Spleen (tissue), 11 donors: Measurements from ENCODE around the gene SOX9. TPM values are rescaled to one million over a fixed set of nuclear protein-coding genes. Genes with fewer than 3 reads are reported as not detected.
"Not testable (repeated sequence)": the region's sequence is repeated elsewhere in the genome, so short reads cannot be mapped to it uniquely, and the experiment has no call there.

Experiments used
- DNase-seq: peaks from one replicate; pipeline ENCODE4 v3.0.0-alpha.2; 2020
- H3K27ac ChIP-seq, 8 donors: fragments of 200-600 bp; sonication (generic) in 7 of 8; 1 replicate in 4 of 8; 2 replicates in 4 of 8; pipeline versions ENCODE4 v1.5.0 to v1.8.0; 2016 to 2021; ENCODE audit warnings: inconsistent platforms in 4 of 8, mild to moderate bottlenecking in 4 of 8, moderate library complexity in 1 of 8
- H3K27me3 ChIP-seq, 7 donors: fragments of 200-600 bp; sonication (generic) in 6 of 7; replicated peaks in 1 of 7; 1 replicate in 4 of 7; 2 replicates in 3 of 7; pipeline versions ENCODE4 v1.5.0 to v1.8.0; 2016 to 2021; ENCODE audit warnings: inconsistent platforms in 3 of 7, mild to moderate bottlenecking in 1 of 7
- H3K36me3 ChIP-seq, 6 donors: fragments of 200-600 bp; sonication (generic) in 5 of 6; 1 replicate in 4 of 6; 2 replicates in 2 of 6; pipeline versions ENCODE4 v1.5.0 to v1.8.0; 2016 to 2021; ENCODE audit warnings: inconsistent platforms in 2 of 6
- H3K4me1 ChIP-seq, 6 donors: fragments of 200-600 bp; sonication (generic) in 5 of 6; 1 replicate in 3 of 6; 2 replicates in 3 of 6; pipeline versions ENCODE4 v1.5.0 to v1.8.0; 2016 to 2021; ENCODE audit warnings: inconsistent platforms in 3 of 6
- H3K4me3 ChIP-seq, 8 donors: fragments of 200-600 bp; sonication (generic) in 7 of 8; 1 replicate in 4 of 8; 2 replicates in 4 of 8; pipeline versions ENCODE4 v1.5.0 to v1.8.0; 2016 to 2021; ENCODE audit warnings: inconsistent platforms in 4 of 8, mild to moderate bottlenecking in 4 of 8, moderate library complexity in 2 of 8
- H3K9me3 ChIP-seq, 8 donors: fragments of 200-600 bp; sonication (generic) in 7 of 8; 1 replicate in 4 of 8; 2 replicates in 4 of 8; pipeline versions ENCODE4 v1.5.0 to v1.8.0; 2016 to 2021; ENCODE audit warnings: inconsistent platforms in 4 of 8
- POLR2A ChIP-seq, 3 donors: fragments of 450-650 bp; IDR thresholded peaks; one replicate each; pipeline ENCODE4 v1.5.1; 2017; ENCODE audit warnings: antibody characterized with exemption in 3 of 3, mild to moderate bottlenecking in 1 of 3
- POLR2AphosphoS5 ChIP-seq, 3 donors: sonication (generic); formaldehyde crosslinking; IDR thresholded peaks; one replicate each; pipeline ENCODE4 v1.5.1; 2017; ENCODE audit warnings: antibody characterized with exemption in 3 of 3
- WGBS, 5 donors: extraction: QIAGEN DNeasy Blood & Tissue Kit in 3 of 5; methylation state at CpG; one replicate each; pipeline versions ENCODE4 v1.1.5 to v1.1.7; 2013 to 2018; 5-methylcytosine and 5-hydroxymethylcytosine counted together
- intact Hi-C: fragments of 100-400 bp; cut with DNase I; formaldehyde crosslinking; loops from one replicate; pipeline ENCODE4 v1.15.0; 2023; ENCODE audit warnings: low total_unique reads
- polyA plus RNA-seq, 3 donors: library from polyadenylated mRNA; stranded (reverse); fragments of 200-250 nt; gene quantifications; one replicate each; pipeline ENCODE4 v1.2.1, GENCODE V29; 2013
- total RNA-seq, 7 donors: library from RNA; depleted of rRNA in 3 of 7; stranded (reverse); fragments of >200 nt in 3 of 7; fragmentation: NEBNext Ultra II Directional in 4 of 7; extraction: Animal tissue kit (Norgen Biotek cat#: 25700) in 4 of 7; gene quantifications; one replicate each; pipeline versions ENCODE4 v1.1.0 to v1.2.1, GENCODE V29; 2016 to 2021
- TF ChIP-seq, protein P1 (sequence below), 11 experiments: fragments of 200-600 bp in 7 of 11; fragments of 450-650 bp in 4 of 11; sonication (generic) in 4 of 11; IDR thresholded peaks in 8 of 11; conservative IDR thresholded peaks in 3 of 11; 1 replicate in 7 of 11; 2 replicates in 4 of 11; pipeline versions ENCODE4 v1.4.0 to v1.8.0; 2016 to 2021; ENCODE audit warnings: antibody characterized with exemption in 11 of 11, inconsistent platforms in 4 of 11, mild to moderate bottlenecking in 1 of 11
- donor health status: healthy with polysubstance abuse.
- donor health status: DM: no; HTN: no; CAD: no; lungs with moderate emphysema.
- donor health status: DM: no; HTN: no; CAD: no.
- donor health status: Bipolar disorder and iron deficiency.
- donor health status: healthy.
- donor health status: DM: no; HTN: no; CAD: no.
- donor health status: DM: yes; HTN: yes; CAD: no.

SOX9 gene
- total and polyA plus RNA-seq, 10 donors: 0.09 to 1.0 (median 0.38) TPM; not detected in 2

DNA sequence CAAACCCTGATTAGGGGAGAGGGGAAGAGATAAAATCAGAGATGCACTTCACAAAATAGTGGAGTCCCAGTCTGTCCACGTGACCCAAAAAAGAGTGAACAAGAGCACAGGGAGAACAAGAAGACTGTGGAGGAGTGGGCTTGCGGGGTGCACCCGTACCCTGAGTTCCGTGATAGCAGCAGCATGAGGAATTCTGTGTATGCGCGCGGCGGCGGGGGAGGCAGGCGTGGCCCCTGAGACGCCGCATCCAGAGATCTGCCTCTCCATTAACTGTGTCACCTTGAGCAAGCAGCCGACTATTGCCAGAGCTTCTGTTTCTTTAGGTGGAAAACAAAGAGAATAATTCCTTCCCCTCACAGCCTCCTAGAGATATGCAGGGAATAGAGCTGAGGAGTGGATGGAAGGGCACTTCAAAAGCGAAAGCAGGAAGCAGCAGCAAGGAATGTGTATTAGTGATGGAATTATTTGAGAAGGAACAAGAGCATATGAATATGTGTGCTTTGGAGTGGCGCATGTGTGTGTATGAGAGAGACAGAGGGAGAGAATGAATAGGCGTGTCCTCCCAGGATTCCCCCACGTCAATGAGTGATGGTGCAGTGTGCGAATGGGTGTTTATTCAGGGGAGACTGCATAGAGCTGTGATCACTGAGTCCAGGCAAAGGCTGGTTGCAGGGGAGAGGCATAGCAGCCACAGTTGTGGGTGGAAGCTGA, 10.4 kb upstream of the SOX9 start:
- Histone ChIP-seq H3K27ac (no peak overlapping the region), H3K36me3 (no peaks in the 10 kb centered on the region), H3K27me3 (peaks cover 0 to 72% (median 9%) of the 10 kb centered on the region in 7 donors), H3K9me3 (no peaks in the 10 kb centered on the region), H3K4me3 (no peak overlapping the region), H3K4me1 (no peaks in the 10 kb centered on the region)
- no peak for TF ChIP-seq POLR2A (IDR thresholded peaks at IDR 0.05)
- no peak for TF ChIP-seq POLR2AphosphoS5 (IDR thresholded peaks at IDR 0.05)
- TF ChIP-seq, protein P1, sequence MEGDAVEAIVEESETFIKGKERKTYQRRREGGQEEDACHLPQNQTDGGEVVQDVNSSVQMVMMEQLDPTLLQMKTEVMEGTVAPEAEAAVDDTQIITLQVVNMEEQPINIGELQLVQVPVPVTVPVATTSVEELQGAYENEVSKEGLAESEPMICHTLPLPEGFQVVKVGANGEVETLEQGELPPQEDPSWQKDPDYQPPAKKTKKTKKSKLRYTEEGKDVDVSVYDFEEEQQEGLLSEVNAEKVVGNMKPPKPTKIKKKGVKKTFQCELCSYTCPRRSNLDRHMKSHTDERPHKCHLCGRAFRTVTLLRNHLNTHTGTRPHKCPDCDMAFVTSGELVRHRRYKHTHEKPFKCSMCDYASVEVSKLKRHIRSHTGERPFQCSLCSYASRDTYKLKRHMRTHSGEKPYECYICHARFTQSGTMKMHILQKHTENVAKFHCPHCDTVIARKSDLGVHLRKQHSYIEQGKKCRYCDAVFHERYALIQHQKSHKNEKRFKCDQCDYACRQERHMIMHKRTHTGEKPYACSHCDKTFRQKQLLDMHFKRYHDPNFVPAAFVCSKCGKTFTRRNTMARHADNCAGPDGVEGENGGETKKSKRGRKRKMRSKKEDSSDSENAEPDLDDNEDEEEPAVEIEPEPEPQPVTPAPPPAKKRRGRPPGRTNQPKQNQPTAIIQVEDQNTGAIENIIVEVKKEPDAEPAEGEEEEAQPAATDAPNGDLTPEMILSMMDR (IDR thresholded peaks at IDR 0.05 in 8 of 11, conservative IDR thresholded peaks at IDR 0.05 in 3 of 11): no peak
- intact Hi-C loops: no loop called here
- WGBS, 5 donors: 55 to 81% (median 59%) methylated on average over 18 of the region's 18 CpGs
- DNase-seq: no peak

DNA sequence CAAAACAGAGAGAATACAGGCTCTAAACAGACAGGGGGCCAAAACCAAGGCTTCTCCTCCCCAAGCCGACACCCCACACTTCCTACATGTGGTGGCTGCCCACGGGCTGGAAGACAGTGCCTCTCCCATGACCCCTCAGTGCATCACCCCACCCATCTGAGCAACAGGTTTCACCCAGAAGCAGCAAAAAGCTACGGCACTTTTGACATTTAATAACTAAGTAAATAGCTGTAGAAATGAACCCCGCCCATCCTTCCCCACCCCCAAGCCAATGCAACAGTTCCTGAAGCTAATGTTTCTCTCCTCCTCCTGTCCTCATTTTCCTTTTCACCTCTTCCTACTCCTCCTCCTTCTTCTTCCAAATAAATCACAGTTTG, 9.9 kb upstream of the SOX9 start:
- Histone ChIP-seq H3K27me3 (peaks cover 0 to 77% (median 14%) of the 10 kb centered on the region in 7 donors), H3K4me3 (no peak overlapping the region), H3K27ac (no peak overlapping the region), H3K4me1 (peaks cover 0 to 4% (median under 1%) of the 10 kb centered on the region in 6 donors), H3K9me3 (no peaks in the 10 kb centered on the region), H3K36me3 (no peaks in the 10 kb centered on the region)
- DNase-seq: no peak
- TF ChIP-seq POLR2A (IDR thresholded peaks at IDR 0.05): no peak
- TF ChIP-seq, protein P1 (IDR thresholded peaks at IDR 0.05 in 8 of 11, conservative IDR thresholded peaks at IDR 0.05 in 3 of 11): no peak
- no peak for TF ChIP-seq POLR2AphosphoS5 (IDR thresholded peaks at IDR 0.05)
- WGBS, 5 donors: 35 to 53% (median 47%) methylated on average over 4 of the region's 4 CpGs
- intact Hi-C loops: no loop called here

- Histone ChIP-seq H3K4me1 (peaks cover 0 to 9% (median 3%) of the 10 kb centered on the region in 6 donors), H3K36me3 (no peaks in the 10 kb centered on the region), H3K4me3 (no peak overlapping the region), H3K9me3 (no peaks in the 10 kb centered on the region), H3K27me3 (peaks cover 0 to 82% (median 19%) of the 10 kb centered on the region in 7 donors), H3K27ac (no peak overlapping the region)
- TF ChIP-seq POLR2A (IDR thresholded peaks at IDR 0.05): no peak
- TF ChIP-seq POLR2AphosphoS5 (IDR thresholded peaks at IDR 0.05): no peak
- TF ChIP-seq, protein P1 (IDR thresholded peaks at IDR 0.05 in 8 of 11, conservative IDR thresholded peaks at IDR 0.05 in 3 of 11): no peak
- no peak for DNase-seq
- intact Hi-C loops: no loop called here
- WGBS, 5 donors: 32 to 43% (median 33%) methylated on average over 10 of the region's 10 CpGs
These were observed 9.4 kb upstream of the SOX9 start for GRCh38 chr17:72111336-72111923.

- Histone ChIP-seq H3K27me3 (peaks cover 0 to 86% (median 24%) of the 10 kb centered on the region in 7 donors), H3K4me1 (peaks cover under 1 to 14% (median 7%) of the 10 kb centered on the region in 6 donors)
- DNase-seq, H3K9me3 ChIP-seq, intact Hi-C loops, H3K4me3 ChIP-seq, H3K27ac ChIP-seq, H3K36me3 ChIP-seq: not testable (repeated sequence)
- 83 to 95% (median 91%) methylated on average over 5 of the region's 5 CpGs for WGBS, 5 donors
These were observed 8.9 kb upstream of the SOX9 start for GRCh38 chr17:72111926-72112325.
